GM21360 (cell line): Measurements from ENCODE around the gene CCDC30.
"Not testable (repeated sequence)": the region's sequence is repeated elsewhere in the genome, so short reads cannot be mapped to it uniquely, and the experiment has no call there.

ENCODE experiments used
- ATAC-seq: cut with Tn5 transposase; IDR thresholded peaks from one replicate; pipeline ENCODE4 v1.9.1; 2021; ENCODE audit warnings: mild to moderate bottlenecking, moderate library complexity; ENCODE audit not compliant: unreplicated experiment

Gene CCDC30

DNA sequence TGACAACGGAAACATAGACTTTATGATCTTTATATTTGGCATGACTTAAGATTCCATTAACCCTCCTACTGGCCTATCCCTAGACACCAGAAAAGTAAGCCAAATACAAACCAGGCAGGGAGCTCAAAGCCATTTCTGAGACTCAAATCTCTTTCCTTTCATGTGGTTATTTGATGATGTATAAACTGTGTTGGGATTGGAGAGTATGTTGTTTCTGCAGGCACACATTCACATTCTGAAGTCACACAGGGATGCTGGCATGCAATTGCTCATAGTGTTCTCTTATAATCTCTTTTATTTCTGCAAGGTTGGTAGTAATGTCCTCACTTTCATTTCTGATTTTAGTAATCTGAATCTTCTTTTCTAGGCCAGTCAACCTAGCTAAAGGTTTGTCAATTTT lies 13.0 kb upstream of the CCDC30 start:
- ATAC-seq, result no peak

DNA sequence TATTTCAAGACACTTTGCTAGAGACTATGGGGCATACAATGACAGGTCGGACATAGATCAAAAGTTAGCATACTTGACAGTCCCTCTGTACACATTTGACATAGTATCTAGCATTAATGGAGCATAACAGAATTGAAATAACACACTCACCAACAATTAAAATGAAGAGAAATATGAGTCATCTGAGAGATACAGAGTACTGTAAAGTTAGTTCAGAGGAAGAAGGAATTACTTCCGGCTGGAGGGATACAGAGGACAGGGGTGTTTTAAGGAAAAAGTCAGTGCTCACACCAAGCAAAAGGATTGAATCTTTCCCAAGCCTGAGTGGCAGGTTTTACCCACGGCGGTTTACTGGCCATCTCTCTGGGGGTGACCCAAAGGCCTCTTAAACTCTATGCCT lies 9.7 kb upstream of the CCDC30 start:
- no peak for ATAC-seq

DNA sequence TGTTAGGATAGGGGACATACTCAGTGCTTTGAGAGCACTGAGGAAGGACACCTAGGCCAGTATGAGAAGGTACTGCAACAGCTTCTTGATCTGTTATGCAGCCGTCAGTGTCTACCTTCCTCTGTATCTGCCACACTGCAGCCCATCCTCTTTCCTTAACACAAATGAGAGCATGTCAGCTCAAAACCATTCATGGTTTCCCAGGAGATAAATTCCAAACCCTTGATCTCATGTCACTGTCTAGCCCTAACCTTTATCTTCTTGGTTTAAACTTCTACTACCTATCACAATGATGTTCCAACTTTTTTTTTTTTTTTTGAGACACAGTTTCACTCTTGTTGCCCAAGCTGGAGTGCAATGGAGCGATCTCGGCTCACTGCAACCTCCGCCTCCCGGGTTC lies 8.7 kb upstream of the CCDC30 start:
- ATAC-seq, result no peak

DNA sequence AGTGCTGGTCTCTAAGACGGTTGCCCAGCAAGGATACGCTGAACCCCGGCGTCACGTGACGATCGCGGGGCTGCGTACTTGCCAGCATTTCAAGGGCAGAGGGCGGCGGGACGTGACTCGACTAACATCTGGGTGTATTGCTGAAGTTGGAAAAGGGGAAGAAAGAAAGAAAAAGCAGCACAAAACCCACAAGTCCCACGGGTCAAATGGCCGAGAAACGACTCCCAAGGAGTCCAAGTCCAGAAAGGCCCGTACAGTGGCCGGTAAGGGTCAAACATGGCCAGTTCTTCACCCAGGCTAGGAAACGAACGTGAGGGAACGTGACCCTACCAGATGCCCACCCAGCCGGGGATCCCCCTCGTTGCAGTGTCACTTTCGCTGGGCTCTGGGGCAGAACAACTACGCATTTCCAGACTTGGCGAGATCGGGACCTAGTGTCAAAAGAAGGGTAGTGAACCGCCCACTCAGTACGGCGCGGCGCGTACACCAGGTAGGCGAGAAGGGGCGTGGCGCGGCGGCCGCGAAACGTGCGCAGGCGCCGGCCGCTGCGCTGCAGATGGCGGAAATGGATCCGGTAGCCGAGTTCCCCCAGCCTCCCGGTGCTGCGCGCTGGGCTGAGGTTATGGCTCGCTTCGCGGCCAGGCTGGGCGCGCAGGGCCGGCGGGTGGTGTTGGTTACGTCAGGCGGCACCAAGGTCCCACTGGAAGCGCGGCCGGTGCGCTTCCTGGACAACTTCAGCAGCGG lies 6.9 kb upstream of the CCDC30 start, which contains the start of the genes PPCS and ZMYND12:
TSS of gene PPCS (plus strand) at position 534 of the 744 bp plus-strand sequence. CDS start at position 557, 23 bp downstream.
TSS of gene ZMYND12 (minus strand) at position 13 of the 744 bp plus-strand sequence. CDS start 25 bp downstream, outside the sequence.
- ATAC-seq, result peak; percentile 80

DNA sequence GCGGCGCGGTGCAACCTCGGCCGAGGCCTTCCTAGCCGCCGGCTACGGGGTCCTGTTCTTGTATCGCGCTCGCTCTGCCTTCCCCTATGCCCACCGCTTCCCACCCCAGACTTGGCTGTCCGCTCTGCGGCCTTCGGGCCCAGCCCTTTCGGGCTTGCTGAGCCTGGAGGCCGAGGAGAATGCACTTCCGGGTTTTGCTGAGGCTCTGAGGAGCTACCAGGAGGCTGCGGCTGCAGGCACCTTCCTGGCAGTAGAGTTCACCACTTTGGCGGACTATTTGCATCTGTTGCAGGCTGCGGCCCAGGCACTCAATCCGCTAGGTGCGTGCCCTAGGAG lies 6.4 kb upstream of the CCDC30 start:
- peak; percentile 38 for ATAC-seq

DNA sequence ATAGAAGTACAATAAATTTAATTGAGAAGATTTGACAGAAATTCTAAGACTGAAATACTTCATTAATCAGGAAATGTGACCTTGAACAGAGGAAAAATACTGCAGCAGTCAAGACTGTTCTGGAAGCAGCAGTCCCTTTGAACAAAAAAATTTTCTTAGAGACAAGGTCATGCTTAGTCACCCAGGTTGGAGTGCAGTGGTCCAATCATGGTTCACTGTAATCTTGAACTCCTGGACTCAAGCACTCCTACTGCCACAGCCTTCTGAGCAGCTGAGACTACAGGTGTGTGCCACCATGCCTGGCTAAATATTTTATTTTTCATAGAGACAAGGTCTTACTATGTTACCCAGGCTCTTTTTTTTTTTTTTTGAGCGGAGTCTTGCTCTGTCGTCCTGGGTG lies 1.9 kb upstream of the CCDC30 start:
- ATAC-seq, result no peak

DNA sequence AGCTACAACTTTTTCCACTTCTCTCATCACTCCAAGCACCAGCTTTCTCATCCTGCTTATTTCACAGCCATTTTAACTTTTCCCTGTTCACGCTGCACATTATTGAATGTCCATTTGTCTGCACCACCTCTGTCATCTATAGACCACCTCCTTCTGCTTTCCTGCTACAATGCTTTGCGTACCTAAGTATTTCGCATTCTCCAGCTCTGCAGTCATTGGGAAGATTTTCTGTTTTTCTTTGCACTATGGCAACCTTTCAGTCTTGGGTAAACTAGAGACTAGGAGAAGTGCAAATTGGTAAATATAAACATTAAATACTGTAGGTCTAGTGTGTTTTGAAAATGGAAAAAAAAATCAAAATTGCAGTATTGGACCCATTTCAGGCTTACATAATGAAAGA lies 835 bp downstream of the CCDC30 start:
- ATAC-seq, result no peak

DNA sequence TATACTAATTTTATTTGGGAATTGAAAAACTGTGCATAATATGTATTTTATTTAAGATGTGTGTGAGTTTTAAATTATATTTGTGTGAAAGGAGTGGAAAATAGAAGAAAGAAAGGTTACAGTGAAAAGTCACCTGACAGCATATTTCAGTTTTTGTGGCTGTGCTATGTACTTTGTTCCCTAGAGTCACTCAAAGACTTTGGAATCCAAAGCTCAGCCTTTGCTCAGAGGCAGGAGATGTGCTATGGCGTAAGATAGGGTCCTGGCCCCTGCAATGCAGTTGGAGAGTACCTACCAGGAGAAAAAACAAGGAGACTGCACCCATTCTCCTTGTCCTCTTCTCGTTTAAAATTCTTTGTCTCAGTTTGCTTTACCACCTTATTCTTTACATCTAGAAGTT lies 2.9 kb downstream of the CCDC30 start:
- ATAC-seq, result no peak

DNA sequence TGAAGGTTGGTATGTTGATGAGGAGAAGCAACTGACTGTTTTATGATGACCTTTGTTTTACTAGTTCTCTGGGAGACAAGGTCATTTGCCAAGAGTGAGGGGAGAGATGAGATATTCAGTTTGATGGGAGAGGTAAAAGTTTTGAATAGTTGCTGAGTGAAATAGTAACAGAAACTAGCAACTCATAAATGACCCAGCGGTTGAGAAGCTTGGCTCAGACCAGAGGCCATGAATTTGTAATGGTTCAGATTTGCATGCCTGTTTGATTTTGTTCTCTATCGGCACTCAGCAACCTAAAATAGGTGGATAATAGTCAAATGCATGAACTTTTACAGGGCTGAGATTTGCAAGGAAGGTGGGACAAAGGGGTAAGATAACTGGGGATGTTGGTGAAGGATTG lies 6.6 kb downstream of the CCDC30 start:
- no peak for ATAC-seq

DNA sequence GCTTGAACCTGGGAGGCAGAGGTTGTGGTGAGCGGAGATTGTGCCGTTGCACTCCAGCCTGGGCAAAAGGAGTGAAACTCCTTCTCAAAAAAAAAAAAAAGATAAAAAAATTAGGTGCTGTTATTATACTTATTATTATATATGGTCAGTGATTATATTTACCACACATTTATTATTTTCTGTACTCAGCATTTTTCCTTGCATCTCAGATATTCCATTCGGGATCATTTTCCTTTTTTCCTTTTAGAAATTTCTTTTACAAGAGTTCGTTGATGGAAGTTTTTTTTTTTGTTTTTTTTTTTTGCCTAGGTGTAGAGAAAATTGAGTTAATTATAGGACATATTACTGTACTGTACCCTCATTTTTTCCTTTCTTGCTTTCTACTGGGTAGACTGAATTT lies 13.5 kb downstream of the CCDC30 start:
- ATAC-seq, result no peak

DNA sequence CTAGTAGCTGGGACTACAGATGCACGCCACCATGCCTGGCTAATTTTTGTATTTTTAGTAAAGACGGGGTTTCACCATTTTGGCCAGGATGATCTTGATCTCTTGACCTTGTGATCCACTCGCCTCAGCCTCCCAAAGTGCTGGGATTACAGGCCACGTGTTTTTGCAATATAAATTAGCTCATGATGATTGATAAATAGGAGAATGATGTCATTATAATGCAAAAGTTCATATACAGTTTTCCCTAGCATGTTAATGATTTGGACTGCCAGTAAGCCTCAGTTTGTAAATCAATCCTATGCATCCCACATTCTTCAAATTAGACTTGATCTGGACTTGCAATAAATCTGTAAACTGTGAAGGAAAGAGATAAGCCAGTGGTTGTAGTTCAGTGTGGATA lies 14.3 kb downstream of the CCDC30 start:
- ATAC-seq, result not testable (repeated sequence)

DNA sequence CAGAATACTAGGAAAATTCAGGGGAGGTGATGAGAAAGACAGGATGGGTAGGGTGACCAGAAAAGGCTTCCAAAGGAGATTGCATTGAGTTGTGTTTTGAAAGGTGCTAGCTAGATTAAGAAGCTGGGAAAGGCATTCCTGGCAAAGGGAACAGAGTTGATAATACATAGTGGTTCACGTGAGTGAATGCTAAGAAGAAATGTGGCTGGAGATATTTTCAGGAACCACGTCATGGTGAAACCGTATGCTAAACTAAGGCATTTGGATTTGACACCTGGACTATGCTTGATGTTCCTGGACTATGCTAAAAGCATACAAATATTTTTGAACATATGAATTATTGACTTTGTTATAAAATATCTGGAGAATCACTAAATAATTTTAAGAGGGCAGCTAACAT lies 14.7 kb downstream of the CCDC30 start:
- ATAC-seq, result no peak

DNA sequence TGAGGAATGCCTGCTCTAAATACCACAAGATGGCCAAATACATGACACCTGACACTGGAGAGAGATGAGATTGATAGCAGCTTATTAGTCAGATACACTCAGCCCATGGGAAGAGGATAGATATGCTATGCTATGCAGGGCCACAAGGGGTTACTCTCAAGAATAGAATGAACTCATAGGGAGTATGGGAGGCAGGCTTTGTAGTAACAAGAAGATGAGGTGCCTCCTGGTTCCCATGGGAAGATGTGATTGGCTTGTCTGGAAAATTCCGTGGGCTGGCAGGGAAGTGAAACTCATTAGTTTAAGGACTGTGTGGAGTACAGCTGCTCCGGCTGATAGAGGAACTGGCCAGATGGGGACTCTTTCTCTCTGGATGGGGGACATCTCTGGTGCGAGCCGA lies 16.5 kb downstream of the CCDC30 start:
- no peak for ATAC-seq

DNA sequence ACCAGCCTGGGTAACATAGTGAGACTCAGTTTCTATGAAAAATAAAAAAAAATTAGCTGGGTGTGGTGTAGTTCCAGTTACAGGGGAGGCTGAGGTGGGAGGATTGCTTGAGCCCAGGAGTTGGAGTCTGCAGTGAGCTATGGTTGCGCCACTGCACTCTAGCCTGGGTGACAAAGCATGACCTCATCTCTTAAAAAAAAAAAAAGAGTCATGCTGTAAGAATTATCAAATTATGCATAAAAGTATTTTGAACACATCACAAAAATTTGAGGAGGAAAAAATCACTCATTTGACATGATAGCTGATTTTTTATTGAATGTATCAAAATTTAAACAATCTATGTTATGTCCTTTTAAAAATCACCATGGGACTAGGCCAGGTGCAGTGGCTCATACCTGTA lies 17.8 kb downstream of the CCDC30 start:
- no peak for ATAC-seq

DNA sequence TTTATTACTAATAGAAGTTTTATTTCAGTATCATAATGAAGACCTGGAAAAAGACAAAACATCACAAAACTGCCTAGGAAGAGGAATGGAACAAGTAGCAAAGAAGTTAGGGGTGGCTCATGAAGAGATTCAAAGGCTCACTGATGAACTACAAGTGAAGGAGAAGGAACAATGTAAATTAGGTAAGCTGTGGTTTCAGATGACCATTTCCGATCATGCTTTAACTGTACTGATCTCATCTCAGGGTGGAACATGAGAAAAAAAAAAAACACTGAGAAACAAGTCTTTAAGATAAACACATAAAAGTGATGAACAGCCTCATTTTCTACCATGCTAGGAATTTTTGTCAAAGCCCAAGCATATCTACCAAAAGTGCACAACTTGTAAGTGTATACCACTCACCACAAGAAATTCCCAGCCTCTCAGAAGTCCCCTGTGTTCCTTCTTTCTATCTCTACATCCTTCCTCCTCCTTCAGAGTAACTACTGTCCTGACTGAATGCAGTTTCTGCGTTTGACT lies 19.6 kb downstream of the CCDC30 start:
- ATAC-seq, result no peak

DNA sequence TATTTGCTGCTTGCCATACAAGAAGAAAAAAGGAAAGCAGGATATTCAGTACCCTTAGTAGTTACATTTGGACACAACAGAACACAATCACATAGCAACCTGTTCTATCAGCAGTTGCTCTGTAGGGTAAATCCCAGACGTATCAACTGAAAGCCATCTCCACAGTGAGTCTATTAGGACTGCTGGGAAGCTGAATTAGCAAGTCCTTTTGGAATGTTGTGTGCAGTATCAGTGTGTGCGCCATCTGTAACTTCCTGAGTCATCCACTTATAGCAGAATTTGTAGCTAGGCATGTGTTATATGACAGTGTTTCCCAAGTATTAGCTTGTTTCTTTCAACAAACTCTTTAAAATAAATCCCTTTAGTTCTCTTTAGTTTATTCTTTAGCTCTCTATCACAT lies 21.3 kb downstream of the CCDC30 start:
- no peak for ATAC-seq

DNA sequence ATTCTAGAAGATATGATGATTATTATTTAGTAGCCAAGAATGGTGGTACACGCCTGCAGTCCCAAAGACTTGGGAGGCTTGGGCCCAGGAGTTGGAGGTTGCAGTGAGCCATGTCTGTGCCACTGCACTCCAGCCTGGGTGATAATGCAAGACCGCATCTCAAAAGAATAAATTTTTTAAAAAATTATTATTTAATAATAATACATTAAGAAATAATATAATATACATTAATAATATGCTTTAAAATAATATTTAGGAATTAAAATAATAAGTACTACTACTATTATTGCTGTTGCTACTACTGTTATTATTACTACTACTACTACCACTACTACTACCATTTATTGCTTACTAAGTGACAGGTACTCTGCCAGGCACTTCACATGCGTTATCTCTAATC lies 27.2 kb downstream of the CCDC30 start:
- no peak for ATAC-seq

DNA sequence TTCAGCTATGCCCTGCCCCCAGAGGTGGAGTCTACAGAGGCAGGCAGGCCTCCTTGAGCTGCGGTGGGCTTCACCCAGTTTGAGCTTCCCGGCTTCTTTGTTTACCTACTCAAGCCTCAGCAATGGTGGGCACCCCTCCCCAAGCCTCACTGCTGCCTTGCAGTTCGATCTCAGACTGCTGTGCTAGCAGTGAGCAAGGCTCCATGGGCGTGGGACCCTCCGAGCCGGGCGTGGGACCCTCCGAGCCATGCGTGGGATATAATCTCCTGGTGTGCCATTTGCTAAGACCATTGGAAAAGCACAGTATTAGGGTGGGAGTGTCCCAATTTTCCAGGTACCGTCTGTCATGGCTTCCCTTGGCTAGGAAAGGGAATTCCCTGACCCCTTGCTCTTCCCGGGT lies 38.9 kb downstream of the CCDC30 start:
- not testable (repeated sequence) for ATAC-seq

DNA sequence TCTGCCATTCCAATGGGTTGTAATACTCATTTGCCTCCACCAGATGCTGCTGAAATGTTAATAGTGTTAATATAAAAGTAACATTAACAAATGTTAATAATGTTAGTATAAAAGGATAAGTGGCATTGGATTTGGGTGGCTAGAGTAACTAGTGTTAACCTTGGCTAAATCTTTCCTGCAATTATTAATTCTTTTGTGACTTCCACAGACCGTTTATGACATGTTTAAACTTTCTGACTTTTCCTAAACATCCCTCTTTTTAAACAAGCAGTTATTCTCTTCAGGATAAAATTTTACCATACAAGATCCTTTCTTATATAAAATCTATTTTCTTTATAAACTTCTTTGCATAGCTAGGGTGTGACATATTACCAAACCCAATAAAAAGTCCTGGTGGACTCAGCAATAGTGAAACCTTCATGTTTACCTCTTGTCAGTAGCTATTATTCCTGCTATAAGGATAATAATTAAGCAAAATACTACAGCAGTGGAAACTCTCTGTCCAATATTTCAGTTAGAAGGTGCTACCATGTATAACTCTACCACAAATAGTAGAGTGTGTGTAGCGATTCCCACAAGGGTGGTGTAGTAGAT lies 41.5 kb downstream of the CCDC30 start:
- no peak for ATAC-seq

DNA sequence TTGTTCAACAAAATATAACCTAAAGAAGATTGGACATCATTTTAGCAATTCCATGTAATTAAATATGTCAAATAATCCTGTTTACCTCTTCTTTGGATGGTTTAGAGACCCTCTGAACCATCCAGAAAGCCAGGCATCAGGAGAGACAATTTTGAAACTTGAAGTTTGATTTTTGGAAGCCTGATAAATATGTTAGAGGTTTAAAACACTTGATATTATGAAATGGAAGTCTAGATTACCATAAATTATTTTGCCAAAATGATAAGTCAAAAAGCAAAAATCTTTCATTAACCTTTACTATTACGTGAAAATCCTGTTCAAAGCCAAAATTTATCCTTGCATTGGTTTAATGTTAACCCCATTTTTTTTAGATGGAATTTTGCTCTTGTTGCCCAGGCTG lies 43.5 kb downstream of the CCDC30 start:
- ATAC-seq, result no peak

DNA sequence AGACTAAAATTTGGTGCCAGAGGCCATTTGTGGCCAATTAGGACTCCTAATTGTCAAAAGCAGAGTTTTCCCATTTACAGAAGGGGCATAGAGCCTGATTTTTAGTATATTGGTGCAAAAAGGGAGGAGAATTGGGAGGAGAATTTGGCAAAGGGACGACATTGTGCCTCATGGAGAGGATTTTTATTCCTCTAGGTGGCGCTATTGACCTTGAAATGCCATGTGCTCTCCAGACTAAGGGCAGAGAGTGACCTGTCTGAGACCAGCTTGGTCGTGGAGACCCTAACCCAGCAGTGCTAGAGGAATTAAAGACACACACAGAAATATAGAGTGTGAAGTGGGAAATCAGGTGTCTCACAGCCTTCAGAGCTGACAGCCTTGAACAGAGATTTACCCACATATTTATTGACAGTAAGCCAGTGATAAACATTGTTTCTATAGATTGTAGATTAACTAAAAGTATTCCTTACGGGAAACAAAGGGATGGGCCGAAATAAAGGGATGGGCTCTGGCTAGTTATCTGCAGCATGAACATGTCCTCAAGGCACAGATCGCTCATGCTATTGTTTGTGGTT lies 48.6 kb downstream of the CCDC30 start:
- not testable (repeated sequence) for ATAC-seq

DNA sequence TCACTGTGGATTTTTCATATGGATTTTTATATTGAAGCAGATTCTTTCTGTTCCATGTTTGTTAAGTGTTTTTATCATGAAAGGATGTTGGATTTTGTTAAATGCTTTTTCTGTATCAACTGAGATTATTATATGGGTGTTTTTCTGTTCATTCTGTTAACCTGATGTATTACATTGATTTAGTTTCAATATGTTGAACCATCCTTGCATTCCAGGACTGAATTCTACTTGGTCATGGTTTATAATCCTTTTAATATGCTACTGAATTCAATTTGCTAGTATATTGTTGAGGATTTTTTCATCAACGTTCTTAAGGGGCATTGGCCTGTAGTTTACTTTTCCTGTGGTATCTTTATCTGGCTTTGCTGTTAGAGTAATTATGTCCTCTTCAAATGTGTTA lies 55.8 kb downstream of the CCDC30 start:
- ATAC-seq, result no peak
